Retinal pigment epithelial cell (primary cell): Measurements from ENCODE around the gene COX4I2.

Experiments
- DNase-seq: peaks from one replicate; pipeline ENCODE4 v3.0.0-alpha.2; 2010; ENCODE audit warnings: low read depth
- H3K4me3 ChIP-seq: 2 replicates; pipeline ENCODE4 v1.5.1; 2011; ENCODE audit warnings: mild to moderate bottlenecking, low read length, control low read depth, moderate library complexity
- TF ChIP-seq, protein P1 (sequence below): conservative IDR thresholded peaks from 2 replicates; pipeline ENCODE4 v1.5.1; 2011; ENCODE audit warnings: low read depth, low read length, control low read depth, inconsistent platforms

Gene COX4I2

DNA sequence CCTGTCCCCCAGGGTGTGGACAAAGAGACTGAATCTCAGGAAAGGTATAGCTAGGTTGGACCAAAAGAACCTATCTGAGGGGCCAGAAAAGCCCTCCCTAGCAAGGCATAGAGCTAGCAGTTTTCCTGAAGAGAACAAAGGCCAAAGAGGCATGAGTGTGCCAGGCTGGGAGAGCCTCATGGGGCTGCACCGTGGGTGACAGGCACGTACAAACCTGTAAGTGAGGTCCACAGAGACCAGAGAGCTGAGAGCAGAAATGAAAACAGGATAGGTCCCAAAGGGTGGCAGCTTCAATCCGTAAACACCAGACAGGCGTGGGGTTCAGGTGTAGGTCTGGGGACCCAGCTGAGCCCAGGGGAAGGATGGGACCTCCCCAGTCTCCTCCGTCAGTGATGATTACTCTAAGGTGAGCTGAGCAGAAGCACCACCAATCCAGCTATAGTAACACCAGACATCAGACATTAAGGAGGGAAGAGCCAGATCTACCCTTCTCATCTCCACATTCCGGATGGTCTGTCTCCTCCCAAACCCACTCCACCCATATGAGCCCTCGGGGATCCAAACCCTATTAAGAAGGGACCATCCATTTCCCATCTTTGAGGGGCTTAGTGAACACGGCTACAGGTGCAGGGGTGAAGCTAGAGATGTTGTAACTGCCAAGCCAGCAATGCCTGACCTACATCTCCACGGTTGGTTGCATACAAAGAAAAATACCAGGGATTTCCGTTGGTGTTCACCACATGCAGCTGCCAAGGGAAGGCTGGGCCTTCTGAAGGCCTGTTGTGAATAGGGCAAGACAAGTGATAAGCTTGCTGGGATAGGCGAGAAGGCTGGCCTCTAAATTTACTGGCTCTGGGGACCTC lies 46.7 kb downstream of the COX4I2 start:
- H3K4me3 ChIP-seq: no peak overlapping the region
- no peak for DNase-seq
- TF ChIP-seq, protein P1, sequence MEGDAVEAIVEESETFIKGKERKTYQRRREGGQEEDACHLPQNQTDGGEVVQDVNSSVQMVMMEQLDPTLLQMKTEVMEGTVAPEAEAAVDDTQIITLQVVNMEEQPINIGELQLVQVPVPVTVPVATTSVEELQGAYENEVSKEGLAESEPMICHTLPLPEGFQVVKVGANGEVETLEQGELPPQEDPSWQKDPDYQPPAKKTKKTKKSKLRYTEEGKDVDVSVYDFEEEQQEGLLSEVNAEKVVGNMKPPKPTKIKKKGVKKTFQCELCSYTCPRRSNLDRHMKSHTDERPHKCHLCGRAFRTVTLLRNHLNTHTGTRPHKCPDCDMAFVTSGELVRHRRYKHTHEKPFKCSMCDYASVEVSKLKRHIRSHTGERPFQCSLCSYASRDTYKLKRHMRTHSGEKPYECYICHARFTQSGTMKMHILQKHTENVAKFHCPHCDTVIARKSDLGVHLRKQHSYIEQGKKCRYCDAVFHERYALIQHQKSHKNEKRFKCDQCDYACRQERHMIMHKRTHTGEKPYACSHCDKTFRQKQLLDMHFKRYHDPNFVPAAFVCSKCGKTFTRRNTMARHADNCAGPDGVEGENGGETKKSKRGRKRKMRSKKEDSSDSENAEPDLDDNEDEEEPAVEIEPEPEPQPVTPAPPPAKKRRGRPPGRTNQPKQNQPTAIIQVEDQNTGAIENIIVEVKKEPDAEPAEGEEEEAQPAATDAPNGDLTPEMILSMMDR: no peak

DNA sequence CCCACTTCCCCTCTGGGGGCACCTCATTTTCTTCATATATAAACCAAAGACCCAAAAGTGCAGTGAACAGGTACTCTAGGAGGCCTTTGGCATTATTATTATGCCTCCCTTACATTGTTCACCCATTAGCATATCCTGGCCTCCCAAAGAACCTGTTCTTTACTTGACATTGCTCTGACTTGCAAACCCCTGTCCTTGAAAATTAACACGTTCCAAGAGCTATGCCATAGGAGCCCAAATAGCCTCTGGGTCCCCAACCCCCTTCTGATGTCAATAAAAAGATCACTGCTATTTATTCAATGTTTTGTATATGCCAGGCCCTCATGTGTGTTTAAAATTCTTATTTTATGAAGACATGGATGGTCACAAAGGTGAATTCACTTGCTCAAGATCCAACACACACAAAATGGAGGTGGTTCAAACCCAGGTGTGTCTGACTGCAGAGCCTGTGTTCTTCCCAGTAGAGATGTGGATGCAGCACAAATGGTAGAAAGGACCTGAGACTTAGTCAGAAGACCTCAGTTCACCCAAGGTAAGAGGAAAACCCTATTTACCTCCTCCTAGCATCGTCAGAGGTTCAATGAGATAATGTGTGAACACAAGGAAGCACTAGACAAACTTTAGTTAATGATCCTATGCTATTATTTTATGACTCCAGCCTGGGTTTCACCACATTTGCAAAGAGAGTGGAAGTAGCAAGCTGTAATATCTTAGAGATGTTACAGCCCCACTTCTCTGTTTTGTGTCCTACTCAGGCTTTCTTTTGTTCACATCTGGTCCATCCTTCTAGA lies 48.3 kb downstream of the COX4I2 start:
- TF ChIP-seq, protein P1: no peak
- DNase-seq: no peak
- H3K4me3 ChIP-seq: no peak overlapping the region

- TF ChIP-seq, protein P1: no peak
- H3K4me3 ChIP-seq: no peak overlapping the region
- DNase-seq: no peak
These were observed 50.1 kb downstream of the COX4I2 start for GRCh38 chr20:31687777-31688176.

GRCh38 chr20:31689141-31689540 lies 51.4 kb downstream of the COX4I2 start:
- H3K4me3 ChIP-seq: no peak overlapping the region
- no peak for DNase-seq
- TF ChIP-seq, protein P1: no peak

- H3K4me3 ChIP-seq: no peak overlapping the region
- no peak for DNase-seq
- TF ChIP-seq, protein P1: no peak
These were observed 52.5 kb downstream of the COX4I2 start for GRCh38 chr20:31690124-31690666.

DNA sequence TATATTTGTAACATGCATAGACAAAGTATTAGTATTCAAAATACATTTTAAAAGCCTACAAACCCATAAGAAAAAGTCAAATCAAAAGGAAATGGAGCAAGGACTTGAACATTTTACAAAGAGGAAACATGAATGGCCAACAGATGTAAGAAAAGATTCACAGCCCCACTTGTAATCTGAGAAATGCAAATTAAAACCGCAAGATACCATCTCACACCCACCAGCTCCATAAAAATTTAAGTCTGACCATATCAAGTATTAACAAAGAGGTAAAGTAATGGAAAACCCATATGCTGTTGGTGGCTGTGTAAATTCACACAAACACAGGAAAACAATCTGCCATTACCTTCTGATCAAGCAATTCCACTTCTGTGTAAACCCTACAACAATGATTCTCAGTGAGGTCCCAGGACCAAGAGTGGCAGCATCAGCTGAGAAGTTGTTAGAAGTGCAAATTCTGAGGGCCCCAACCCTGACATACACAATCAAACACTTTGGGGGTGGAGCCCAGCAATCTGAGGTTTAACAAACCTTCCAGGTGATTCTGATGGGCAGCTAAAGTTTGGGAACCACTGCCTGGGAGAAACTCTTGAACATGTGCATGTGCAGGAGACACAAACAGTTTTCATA lies 54.0 kb downstream of the COX4I2 start:
- no peak overlapping the region for H3K4me3 ChIP-seq
- no peak for DNase-seq
- TF ChIP-seq, protein P1: no peak
